ENCODE measurements around the gene SMOC2. TPM values are rescaled to one million over a fixed set of nuclear protein-coding genes. Genes with fewer than 3 reads are reported as not detected.

Gene SMOC2
- polyA plus RNA-seq, 1 donor from 2014 or later: 0.50 TPM

- H3K4me2 ChIP-seq (ENCODE audit: low read length): no peak overlapping the region
- no peaks in the 10 kb centered on the region for H3K36me3 ChIP-seq (ENCODE audit: insufficient read depth, low read length)
- no peak overlapping the region for H3K4me3 ChIP-seq (ENCODE audit: low read length)
- no peak for TF ChIP-seq EZH2 (IDR thresholded peaks at IDR 0.05; ENCODE audit: borderline replicate concordance, insufficient read depth, low read length, poor library complexity, severe bottlenecking)
- TF ChIP-seq EP300 (conservative IDR thresholded peaks at IDR 0.05; ENCODE audit: poor library complexity, severe bottlenecking): no peak
- no peak for TF ChIP-seq REST (IDR thresholded peaks at IDR 0.05; ENCODE audit: borderline replicate concordance)
- no peak for TF ChIP-seq RAD21 (conservative IDR thresholded peaks at IDR 0.05)
- TF ChIP-seq SMC3 (conservative IDR thresholded peaks at IDR 0.05; ENCODE audit: poor library complexity): no peak
- H2AFZ ChIP-seq (ENCODE audit: low read depth, low read length): no peak overlapping the region
- H3K9me2 ChIP-seq (ENCODE audit: insufficient read depth, low read length): no peaks in the 10 kb centered on the region
- H3K9me3 ChIP-seq (ENCODE audit: low read length): no peaks in the 10 kb centered on the region
- no peaks in the 10 kb centered on the region for H3F3A ChIP-seq (ENCODE audit: insufficient read depth, low read length, poor library complexity, severe bottlenecking)
- H3K27ac ChIP-seq (ENCODE audit: low read length): no peak overlapping the region
- no peak overlapping the region for H3K9ac ChIP-seq (ENCODE audit: low read length)
- H4K20me1 ChIP-seq (ENCODE audit: insufficient read depth): no peaks in the 10 kb centered on the region
- no peaks in the 10 kb centered on the region for H3K27me3 ChIP-seq (ENCODE audit: insufficient read depth, low read depth, low read length)
- no peaks in the 10 kb centered on the region for H3K79me2 ChIP-seq (replicated peaks; ENCODE audit: insufficient read depth, low read length)
These were observed 166.5 kb downstream of the SMOC2 start for GRCh38 chr6:168607272-168608112.

DNA sequence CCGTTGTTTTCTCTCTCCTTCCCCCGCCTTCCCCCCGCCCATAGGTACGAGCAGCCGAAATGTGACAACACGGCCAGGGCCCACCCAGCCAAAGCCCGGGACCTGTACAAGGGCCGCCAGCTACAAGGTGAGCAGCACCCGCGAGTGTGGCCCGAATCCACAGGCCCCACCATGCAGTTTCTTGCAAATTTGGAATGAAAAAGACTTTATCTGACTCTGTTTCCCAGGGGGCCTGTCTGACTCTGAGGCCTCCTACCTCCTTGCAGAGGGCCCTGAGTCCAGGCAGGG, 167.1 kb downstream of the SMOC2 start:
- H3K9me2 ChIP-seq (ENCODE audit: insufficient read depth, low read length): no peaks in the 10 kb centered on the region
- no peaks in the 10 kb centered on the region for H4K20me1 ChIP-seq (ENCODE audit: insufficient read depth)
- no peaks in the 10 kb centered on the region for H3K79me2 ChIP-seq (replicated peaks; ENCODE audit: insufficient read depth, low read length)
- H2AFZ ChIP-seq (ENCODE audit: low read depth, low read length): no peak overlapping the region
- H3K27me3 ChIP-seq (ENCODE audit: insufficient read depth, low read depth, low read length): no peaks in the 10 kb centered on the region
- H3F3A ChIP-seq (ENCODE audit: insufficient read depth, low read length, poor library complexity, severe bottlenecking): no peaks in the 10 kb centered on the region
- H3K36me3 ChIP-seq (ENCODE audit: insufficient read depth, low read length): no peaks in the 10 kb centered on the region
- H3K4me3 ChIP-seq (ENCODE audit: low read length): no peak overlapping the region
- TF ChIP-seq REST (IDR thresholded peaks at IDR 0.05; ENCODE audit: borderline replicate concordance) (no peak), EZH2 (IDR thresholded peaks at IDR 0.05; ENCODE audit: borderline replicate concordance, insufficient read depth, low read length, poor library complexity, severe bottlenecking) (no peak), TAF1 (IDR thresholded peaks at IDR 0.05; ENCODE audit: low read depth) (no peak), SMC3 (conservative IDR thresholded peaks at IDR 0.05; ENCODE audit: poor library complexity) (no peak), RAD21 (conservative IDR thresholded peaks at IDR 0.05) (no peak), MXI1 (conservative IDR thresholded peaks at IDR 0.05; ENCODE audit: poor library complexity, severe bottlenecking) (no peak), POLR2AphosphoS5 (IDR thresholded peaks at IDR 0.05) (no peak)
- no peak overlapping the region for H3K9ac ChIP-seq (ENCODE audit: low read length)
- no peak overlapping the region for H3K27ac ChIP-seq (ENCODE audit: low read length)
- no peak overlapping the region for H3K4me2 ChIP-seq (ENCODE audit: low read length)
- H3K9me3 ChIP-seq (ENCODE audit: low read length): no peaks in the 10 kb centered on the region
